BJ (cell line): ENCODE results near the gene TUBB. TPM values are rescaled to one million over a fixed set of nuclear protein-coding genes. Genes with fewer than 3 reads are reported as not detected.

Source experiments
- CTCF ChIA-PET: fragments of 350-600 bp; formaldehyde crosslinking; extraction: SDS; loops from one replicate; lab custom pipeline; 2021; ENCODE audit warnings: antibody characterized with exemption, inconsistent platforms; lab: Yijun Ruan, JAX
- POLR2A ChIA-PET: fragments of 300-600 bp; sonication (Branson Sonifier 250); formaldehyde crosslinking; extraction: SDS; loops from one replicate; lab custom pipeline; 2021; ENCODE audit warnings: antibody characterized with exemption; lab: Charles Lee
- DNase-seq: peaks from one replicate; pipeline ENCODE4 v3.0.0-alpha.2; 2011; ENCODE audit warnings: low read depth
- H3K27me3 ChIP-seq: 2 replicates; pipeline ENCODE4 v1.6.0; 2011; ENCODE audit warnings: low read length; ENCODE audit not compliant: control insufficient read depth, insufficient read depth
- H3K36me3 ChIP-seq: 2 replicates; pipeline ENCODE4 v1.5.1; 2011; ENCODE audit warnings: low read length; ENCODE audit not compliant: control insufficient read depth, insufficient read depth
- H3K4me3 ChIP-seq: 2 replicates; pipeline ENCODE4 v1.5.1; 2011; ENCODE audit warnings: low read depth, mild to moderate bottlenecking, control low read depth, low read length
- polyA plus RNA-seq: library from polyadenylated mRNA; depleted of rRNA; stranded (reverse); fragments of >200 nt; gene quantifications from 2 replicates; pipeline ENCODE4 v1.2.3, GENCODE V29; 2011
- TF ChIP-seq, protein P1 (sequence below): IDR thresholded peaks from 2 replicates; pipeline ENCODE4 v1.5.1; 2011; ENCODE audit warnings: low read depth, mild to moderate bottlenecking, control low read depth, inconsistent platforms, low read length, moderate library complexity; ENCODE audit not compliant: insufficient read depth

The TUBB gene
- polyA plus RNA-seq, 1 experiment, result 1,840 TPM

DNA sequence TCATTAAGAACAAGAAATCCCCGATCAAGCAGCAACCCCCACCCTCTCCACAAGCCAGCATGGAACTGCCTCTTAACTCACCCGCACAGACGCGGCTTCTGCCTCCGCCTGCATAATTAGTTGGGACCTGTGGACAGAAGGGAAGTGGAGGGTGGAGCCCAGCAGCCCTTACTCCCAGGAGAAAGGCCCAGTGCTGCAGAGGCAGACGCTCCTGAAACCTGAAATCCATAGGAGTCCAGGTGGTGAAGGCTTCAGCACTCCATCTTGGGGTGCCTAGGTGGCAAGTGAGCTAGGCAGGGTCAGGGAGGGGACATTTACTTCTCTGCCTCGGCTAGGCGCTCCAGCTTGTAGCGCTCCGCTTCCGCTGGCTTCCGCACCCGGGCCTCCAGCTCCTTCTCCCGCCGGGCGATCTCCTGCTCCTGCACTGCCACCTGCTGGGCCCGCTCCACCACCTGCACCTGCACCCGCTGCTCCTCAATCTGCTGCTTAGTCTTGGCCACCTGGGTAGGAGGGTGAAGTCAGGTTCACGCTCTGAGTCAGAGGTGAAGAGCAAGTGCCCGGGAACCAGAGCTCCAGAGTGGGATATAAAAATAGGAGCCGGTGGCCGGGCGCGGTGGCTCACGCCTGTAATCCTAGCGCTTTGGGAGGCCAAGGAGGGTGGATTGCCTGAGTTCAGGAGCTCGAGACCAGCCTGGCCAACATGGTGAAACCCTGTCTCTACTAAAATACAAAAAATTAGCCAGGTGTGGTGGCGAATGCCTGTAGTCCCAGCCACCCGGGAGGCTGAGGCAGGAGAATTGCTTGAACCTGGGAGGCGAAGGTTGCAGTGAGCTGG lies 10.7 kb downstream of the TUBB start:
- H3K36me3 ChIP-seq, result peaks cover 37% of the 10 kb centered on the region
- no peaks in the 10 kb centered on the region for H3K27me3 ChIP-seq
- DNase-seq, result no peak
- POLR2A ChIA-PET, result interaction anchor here (0.5 kb wide), 1 partner anchor 9 kb away, joined by 4 read pairs; no protein-coding TSS in a partner anchor
- TF ChIP-seq, protein P1, sequence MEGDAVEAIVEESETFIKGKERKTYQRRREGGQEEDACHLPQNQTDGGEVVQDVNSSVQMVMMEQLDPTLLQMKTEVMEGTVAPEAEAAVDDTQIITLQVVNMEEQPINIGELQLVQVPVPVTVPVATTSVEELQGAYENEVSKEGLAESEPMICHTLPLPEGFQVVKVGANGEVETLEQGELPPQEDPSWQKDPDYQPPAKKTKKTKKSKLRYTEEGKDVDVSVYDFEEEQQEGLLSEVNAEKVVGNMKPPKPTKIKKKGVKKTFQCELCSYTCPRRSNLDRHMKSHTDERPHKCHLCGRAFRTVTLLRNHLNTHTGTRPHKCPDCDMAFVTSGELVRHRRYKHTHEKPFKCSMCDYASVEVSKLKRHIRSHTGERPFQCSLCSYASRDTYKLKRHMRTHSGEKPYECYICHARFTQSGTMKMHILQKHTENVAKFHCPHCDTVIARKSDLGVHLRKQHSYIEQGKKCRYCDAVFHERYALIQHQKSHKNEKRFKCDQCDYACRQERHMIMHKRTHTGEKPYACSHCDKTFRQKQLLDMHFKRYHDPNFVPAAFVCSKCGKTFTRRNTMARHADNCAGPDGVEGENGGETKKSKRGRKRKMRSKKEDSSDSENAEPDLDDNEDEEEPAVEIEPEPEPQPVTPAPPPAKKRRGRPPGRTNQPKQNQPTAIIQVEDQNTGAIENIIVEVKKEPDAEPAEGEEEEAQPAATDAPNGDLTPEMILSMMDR, result peak; percentile 45; the same call in 1 of the 2 replicates
- no peak overlapping the region for H3K4me3 ChIP-seq
- CTCF ChIA-PET, result interaction anchor here (0.6 to 20.5 kb wide), 13 partner anchors 9 to 182 kb away, joined by 3 to 387 read pairs (median 4); partner anchors contain the start of genes DHX16 and FLOT1

DNA sequence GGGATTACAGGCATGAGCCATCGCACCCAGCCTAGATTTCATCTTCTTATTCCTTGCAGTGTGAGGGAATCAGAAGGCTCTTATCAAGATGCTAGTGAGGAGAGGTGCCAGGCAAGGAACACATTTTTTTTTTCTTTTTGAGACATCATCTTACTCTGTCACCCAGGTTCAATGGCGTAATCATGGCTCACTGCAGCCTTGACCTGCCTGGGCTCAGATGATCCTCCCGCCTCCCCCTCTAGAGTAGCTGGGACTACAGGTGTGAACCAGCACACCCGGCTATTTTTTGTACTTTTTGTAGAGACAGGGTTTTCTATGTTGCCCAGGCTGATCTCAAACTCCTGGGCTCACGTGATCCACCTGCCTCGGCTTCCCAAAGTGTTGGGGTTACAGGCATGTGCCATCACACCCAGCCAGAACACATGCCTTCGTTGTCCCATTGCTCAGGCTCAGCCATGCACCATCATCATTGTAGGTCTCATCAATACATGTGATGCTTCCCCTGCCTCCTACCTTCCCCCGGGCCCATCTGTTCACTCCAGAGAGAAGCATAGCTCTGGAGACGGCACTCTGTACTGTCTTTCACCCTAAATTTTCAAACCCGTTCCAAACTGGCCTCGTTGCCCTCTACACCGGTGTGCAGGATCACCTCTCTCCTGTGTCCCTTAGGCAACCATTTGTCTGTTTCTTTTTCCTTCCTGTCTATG lies 12.2 kb downstream of the TUBB start:
- POLR2A ChIA-PET, result no interaction called here
- peaks cover 39% of the 10 kb centered on the region for H3K36me3 ChIP-seq
- DNase-seq, result no peak
- CTCF ChIA-PET, result interaction anchor here (0.5 to 20.5 kb wide), 8 partner anchors 9 to 181 kb away, joined by 3 to 387 read pairs (median 6); partner anchors contain the start of genes DHX16, FLOT1 and VARS2
- no peak overlapping the region for H3K4me3 ChIP-seq
- TF ChIP-seq, protein P1, result no peak
- H3K27me3 ChIP-seq, result no peaks in the 10 kb centered on the region

DNA sequence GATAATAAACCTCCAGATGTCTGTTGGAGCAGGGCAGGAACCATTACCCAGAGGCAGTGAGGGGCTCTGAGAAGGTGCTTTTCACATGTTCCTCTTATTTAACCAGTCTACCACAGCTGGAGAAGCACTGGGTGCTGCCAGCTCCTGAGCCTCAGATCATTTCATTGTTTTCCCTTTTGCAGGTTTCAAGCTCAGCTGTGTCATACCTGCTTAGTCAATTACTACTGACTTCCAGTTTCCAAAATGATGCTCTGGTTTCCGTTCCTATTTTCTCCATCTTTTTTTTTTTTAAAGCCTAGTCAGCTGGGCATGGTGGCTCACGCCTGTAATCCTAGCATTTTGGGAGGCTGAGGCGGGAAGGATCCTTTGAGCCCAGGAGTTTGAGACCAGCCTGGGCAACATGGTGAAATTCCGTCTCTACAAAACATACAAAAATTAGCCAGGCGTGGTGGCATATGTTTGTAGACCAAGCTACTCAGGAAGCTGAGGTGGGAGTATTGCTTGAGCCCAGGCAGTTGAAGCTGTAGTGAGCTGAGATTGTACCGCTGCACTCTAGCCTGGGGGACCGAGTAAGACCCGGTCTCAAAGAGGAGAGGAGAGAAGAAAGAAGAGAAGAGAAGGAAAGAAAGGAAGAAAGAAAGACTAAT lies 15.6 kb downstream of the TUBB start:
- no peak for DNase-seq
- POLR2A ChIA-PET, result no interaction called here
- TF ChIP-seq, protein P1, result no peak
- CTCF ChIA-PET, result interaction anchor here (1.2 to 20.5 kb wide), 3 partner anchors 11 to 58 kb away, joined by 3 to 387 read pairs (median 24); partner anchors contain the start of gene DHX16
- Histone ChIP-seq H3K36me3 (peaks cover 38% of the 10 kb centered on the region), H3K27me3 (no peaks in the 10 kb centered on the region), H3K4me3 (no peak overlapping the region)

DNA sequence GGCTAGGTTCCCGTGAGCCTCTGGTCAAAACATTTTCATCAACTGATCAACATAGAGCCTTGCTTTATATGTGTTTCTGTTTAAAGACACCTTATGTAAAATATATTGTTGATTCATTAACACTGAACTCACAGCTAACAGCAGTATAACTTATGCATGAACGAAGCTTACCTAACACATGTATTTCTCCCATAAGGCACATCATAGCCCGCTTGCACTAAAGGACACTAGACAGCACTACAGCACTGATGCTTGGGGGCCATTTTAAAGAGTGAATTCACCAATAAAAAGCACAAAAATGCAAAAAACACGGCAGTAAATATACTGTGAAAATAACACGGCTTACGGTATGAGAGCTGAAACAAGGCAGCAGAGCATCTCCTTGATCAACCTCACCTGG lies 18.4 kb downstream of the TUBB start:
- POLR2A ChIA-PET, result interaction anchor here (0.9 kb wide), 1 partner anchor 14 kb away, joined by 3 read pairs; no protein-coding TSS in a partner anchor
- CTCF ChIA-PET, result interaction anchor here (0.6 to 2.7 kb wide), 7 partner anchors 11 to 142 kb away, joined by 3 to 12 read pairs (median 5); no protein-coding TSS in a partner anchor
- TF ChIP-seq, protein P1, result no peak
- Histone ChIP-seq H3K36me3 (peaks cover 32% of the 10 kb centered on the region), H3K27me3 (no peaks in the 10 kb centered on the region), H3K4me3 (no peak overlapping the region)
- no peak for DNase-seq
